SK-N-SH (cell line): ENCODE data around the gene ZNF765. TPM values are rescaled to one million over a fixed set of nuclear protein-coding genes. Genes with fewer than 3 reads are reported as not detected.
"Not testable (repeated sequence)": the region's sequence is repeated elsewhere in the genome, so short reads cannot be mapped to it uniquely, and the experiment has no call there.

ENCODE experiments used
- CTCF ChIA-PET: fragments of 300-600, 350-600 bp; formaldehyde crosslinking; extraction: SDS; loops from one replicate; lab custom pipeline; 2021; lab: Yijun Ruan, JAX
- POLR2A ChIA-PET: fragments of 350-600 bp; sonication (Branson Sonifier 250); formaldehyde crosslinking; extraction: SDS; loops from one replicate; lab custom pipeline; 2020; ENCODE audit warnings: antibody characterized with exemption, inconsistent platforms; lab: Yijun Ruan, JAX
- DNase-seq: peaks from one replicate; pipeline ENCODE4 v3.0.0; 2012
- H2AFZ ChIP-seq: fragments of 200-600 bp; sonication (generic); 2 replicates; pipeline ENCODE4 v1.8.1; 2016; ENCODE audit warnings: antibody characterized with exemption, mild to moderate bottlenecking, low read depth
- H3F3A ChIP-seq: fragments of 200-600 bp; sonication (generic); replicated peaks from 2 replicates; pipeline ENCODE3; 2016; ENCODE audit warnings: antibody characterized with exemption, mild to moderate bottlenecking; ENCODE audit not compliant: insufficient read depth
- H3K27ac ChIP-seq, 2 experiments: fragments of 200-500 bp in 1 of 2; fragments of 200-600 bp in 1 of 2; sonication (Bioruptor generic) in 1 of 2; sonication (generic), shearing (Covaris generic) in 1 of 2; 2 replicates each; pipeline versions ENCODE4 v1.5.1 to v1.6.1; 2014 to 2016; ENCODE audit warnings: low read depth in 2 of 2, inconsistent platforms in 1 of 2, low read length in 1 of 2, mild to moderate bottlenecking in 1 of 2, mixed read lengths in 1 of 2
- H3K27me3 ChIP-seq: fragments of 200-600 bp; sonication (generic), shearing (Covaris generic); 2 replicates; pipeline ENCODE4 v1.6.1; 2016; ENCODE audit warnings: mixed run types; ENCODE audit not compliant: insufficient read depth
- H3K36me3 ChIP-seq, 2 experiments: fragments of 200-500 bp in 1 of 2; fragments of 200-600 bp in 1 of 2; sonication (Bioruptor generic) in 1 of 2; sonication (generic) in 1 of 2; replicated peaks in 1 of 2; 2 replicates each; pipeline versions ENCODE3 to v1.5.1; 2014 to 2016; ENCODE audit warnings: low read length in 1 of 2, mild to moderate bottlenecking in 1 of 2; ENCODE audit not compliant: insufficient read depth in 2 of 2, control insufficient read depth in 1 of 2
- H3K4me1 ChIP-seq, 2 experiments: fragments of 200-500 bp in 1 of 2; fragments of 200-600 bp in 1 of 2; sonication (Bioruptor generic) in 1 of 2; sonication (generic), shearing (Covaris generic) in 1 of 2; 2 replicates each; pipeline versions ENCODE4 v1.5.1 to v1.6.1; 2014 to 2016; ENCODE audit warnings: low read depth in 1 of 2, low read length in 1 of 2, mixed run types in 1 of 2; ENCODE audit not compliant: insufficient read depth in 2 of 2, control insufficient read depth in 1 of 2
- H3K4me2 ChIP-seq: fragments of 200-600 bp; sonication (generic), shearing (Covaris generic); 2 replicates; pipeline ENCODE4 v1.6.1; 2017; ENCODE audit warnings: mixed run types
- H3K4me3 ChIP-seq, 2 experiments: fragments of 200-500 bp in 1 of 2; fragments of 200-600 bp in 1 of 2; sonication (Bioruptor generic) in 1 of 2; sonication (generic), shearing (Covaris generic) in 1 of 2; 2 replicates each; pipeline versions ENCODE4 v1.5.1 to v1.8.1; 2014 to 2016; ENCODE audit warnings: low read depth in 2 of 2, inconsistent platforms in 1 of 2, low read length in 1 of 2, mild to moderate bottlenecking in 1 of 2, mixed read lengths in 1 of 2, moderate library complexity in 1 of 2
- H3K79me2 ChIP-seq: fragments of 200-600 bp; sonication (generic); 2 replicates; pipeline ENCODE4 v1.8.1; 2017; ENCODE audit warnings: mild to moderate bottlenecking; ENCODE audit not compliant: insufficient read depth
- H3K9ac ChIP-seq: fragments of 200-600 bp; sonication (generic); 2 replicates; pipeline ENCODE4 v1.6.1; 2017; ENCODE audit warnings: mixed run types
- H3K9me2 ChIP-seq: fragments of 200-600 bp; sonication (generic); 2 replicates; pipeline ENCODE4 v1.6.1; 2017; ENCODE audit warnings: mixed run types
- H3K9me3 ChIP-seq: fragments of 200-600 bp; sonication (generic); 2 replicates; pipeline ENCODE4 v1.6.1; 2017; ENCODE audit warnings: mixed run types, mild to moderate bottlenecking, moderate library complexity
- H4K20me1 ChIP-seq: fragments of 200-600 bp; sonication (generic); 2 replicates; pipeline ENCODE4 v1.6.1; 2017; ENCODE audit warnings: mild to moderate bottlenecking, mixed run types; ENCODE audit not compliant: insufficient read depth
- EP300 ChIP-seq, 2 experiments: IDR thresholded peaks; 2 replicates each; pipeline versions ENCODE4 v1.4.0 to v1.6.1; 2012; ENCODE audit warnings: borderline replicate concordance in 1 of 2, low read depth in 1 of 2, low read length in 1 of 2
- FOXM1 ChIP-seq: IDR thresholded peaks from 2 replicates; pipeline ENCODE4 v1.4.0; 2012; ENCODE audit warnings: low read depth, mild to moderate bottlenecking
- GABPA ChIP-seq: IDR thresholded peaks from 2 replicates; pipeline ENCODE4 v1.4.0; 2012; ENCODE audit warnings: low read depth, mild to moderate bottlenecking
- NRF1 ChIP-seq: IDR thresholded peaks from 2 replicates; pipeline ENCODE4 v1.6.1; 2012; ENCODE audit warnings: low read depth, mild to moderate bottlenecking, low read length
- RCOR1 ChIP-seq: fragments of 150-350 bp; IDR thresholded peaks from 2 replicates; pipeline ENCODE4 v1.6.1; 2017; ENCODE audit warnings: antibody characterized with exemption, low read length
- TEAD4 ChIP-seq: IDR thresholded peaks from 2 replicates; pipeline ENCODE4 v1.4.0; 2012; ENCODE audit warnings: mild to moderate bottlenecking, borderline replicate concordance; ENCODE audit not compliant: insufficient read depth
- USF1 ChIP-seq: IDR thresholded peaks from 2 replicates; pipeline ENCODE4 v1.4.0; 2012; ENCODE audit warnings: low read depth, borderline replicate concordance
- USF2 ChIP-seq: fragments of 150-350 bp; IDR thresholded peaks from 2 replicates; pipeline ENCODE4 v1.6.1; 2017; ENCODE audit warnings: antibody characterized with exemption, low read length, low read depth, borderline replicate concordance
- WGBS: methylation state at CpG from one replicate; pipeline ENCODE4 v1.1.6; 2017; ENCODE audit warnings: low lambda C conversion rate; 5-methylcytosine and 5-hydroxymethylcytosine counted together
- polyA plus RNA-seq, 3 experiments: library from polyadenylated mRNA; depleted of rRNA; stranded (reverse); fragments of >200 nt; gene quantifications; 2 replicates each; pipeline ENCODE4 v1.2.3, GENCODE V29; 2012
- TF ChIP-seq, protein P1 (sequence below): IDR thresholded peaks from 2 replicates; pipeline ENCODE4 v1.6.1; 2012; ENCODE audit warnings: mild to moderate bottlenecking, low read depth, low read length, moderate library complexity

The ZNF765 gene
- polyA plus RNA-seq, 1 of the 3 experiments (the other 2 are of a cell fraction): 2.3 TPM

GRCh38 chr19:53447196-53447595, 52.2 kb downstream of the ZNF765 start:
- POLR2A ChIA-PET, H3K79me2 ChIP-seq, H3K27ac ChIP-seq, H3F3A ChIP-seq, H3K9ac ChIP-seq, H3K4me3 ChIP-seq, H2AFZ ChIP-seq, H3K4me1 ChIP-seq, H3K9me2 ChIP-seq, DNase-seq, H3K4me2 ChIP-seq, H3K9me3 ChIP-seq, CTCF ChIA-PET, H3K27me3 ChIP-seq, H4K20me1 ChIP-seq: not testable (repeated sequence)
- WGBS: 86% methylated on average over 5 of the region's 5 CpGs
- H3K36me3 ChIP-seq: peaks cover 0 to 67% of the 10 kb centered on the region in 2 experiments

GRCh38 chr19:53455828-53456227, 60.9 kb downstream of the ZNF765 start:
- TF ChIP-seq GABPA (no peak), RCOR1 (no peak), TEAD4 (no peak)
- H3K9me2 ChIP-seq: no peaks in the 10 kb centered on the region
- H3K27me3 ChIP-seq: no peaks in the 10 kb centered on the region
- H3K9me3 ChIP-seq: peaks cover 23% of the 10 kb centered on the region; the same call in 1 of the 2 replicates
- H3K4me2 ChIP-seq: no peak overlapping the region
- no peak overlapping the region for H3K9ac ChIP-seq
- whole genome bisulfite sequencing: 92% methylated on average over 9 of the region's 9 CpGs
- no peaks in the 10 kb centered on the region for H4K20me1 ChIP-seq
- H3F3A ChIP-seq: no peaks in the 10 kb centered on the region
- no peak overlapping the region for H3K4me3 ChIP-seq
- H2AFZ ChIP-seq: no peak overlapping the region
- no peak for DNase-seq
- H3K4me1 ChIP-seq: no peaks in the 10 kb centered on the region
- H3K36me3 ChIP-seq: peaks cover 7 to 58% of the 10 kb centered on the region in 2 experiments
- H3K27ac ChIP-seq: no peak overlapping the region
- no peaks in the 10 kb centered on the region for H3K79me2 ChIP-seq
- ChIA-PET CTCF (no interaction called here), POLR2A (no interaction called here)

- peaks cover under 1 to 17% of the 10 kb centered on the region in 2 experiments for H3K36me3 ChIP-seq
- H3K27ac ChIP-seq, H3K4me1 ChIP-seq, H3K4me3 ChIP-seq, POLR2A ChIA-PET, H3K9ac ChIP-seq, H3K4me2 ChIP-seq, H2AFZ ChIP-seq, H3K9me2 ChIP-seq, H3F3A ChIP-seq, H4K20me1 ChIP-seq, H3K27me3 ChIP-seq, H3K9me3 ChIP-seq, DNase-seq, H3K79me2 ChIP-seq: not testable (repeated sequence)
- CTCF ChIA-PET: interaction anchor here (2.2 kb wide), 1 partner anchor 35 kb away, joined by 7 read pairs; no protein-coding TSS in a partner anchor
- WGBS: 55% methylated on average over 11 of the region's 11 CpGs
Measured at GRCh38 chr19:53460131-53460721, 65.3 kb downstream of the ZNF765 start.

DNA sequence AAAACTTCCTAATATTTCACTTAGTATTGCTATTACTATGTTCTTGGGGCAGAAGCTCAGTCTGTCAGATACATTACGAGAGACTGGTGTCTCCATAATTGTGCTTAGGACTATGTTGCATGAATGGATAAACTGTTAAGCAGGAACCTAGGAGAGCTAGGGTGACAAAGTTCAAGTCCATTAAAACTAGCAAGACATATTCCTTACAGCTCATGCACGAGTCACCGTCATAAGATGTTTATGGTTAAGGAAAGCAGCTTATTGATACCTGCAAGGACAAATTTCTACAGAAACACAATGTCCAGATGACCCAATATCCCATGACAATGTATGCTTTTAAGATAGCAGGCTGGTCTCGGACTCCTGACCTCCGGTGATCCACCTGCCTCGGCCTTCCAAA, 66.9 kb downstream of the ZNF765 start:
- no peaks in the 10 kb centered on the region for H3F3A ChIP-seq
- H3K79me2 ChIP-seq: no peaks in the 10 kb centered on the region
- H3K36me3 ChIP-seq: peaks cover 0 to 16% of the 10 kb centered on the region in 2 experiments
- no peaks in the 10 kb centered on the region for H4K20me1 ChIP-seq
- no peak overlapping the region for H3K9ac ChIP-seq
- H3K4me1 ChIP-seq: no peaks in the 10 kb centered on the region
- DNase-seq: no peak
- ChIA-PET CTCF (interaction anchor here (1.0 to 2.2 kb wide), 2 partner anchors 37 to 267 kb away, joined by 3 to 7 read pairs; no protein-coding TSS in a partner anchor), POLR2A (interaction anchor here (0.6 kb wide), 1 partner anchor 474 kb away, joined by 3 read pairs; no protein-coding TSS in a partner anchor)
- no peak overlapping the region for H3K4me2 ChIP-seq
- H2AFZ ChIP-seq: no peak overlapping the region
- no peak overlapping the region for H3K4me3 ChIP-seq
- 78% methylated on average over 6 of the region's 6 CpGs for WGBS
- no peaks in the 10 kb centered on the region for H3K27me3 ChIP-seq
- H3K9me3 ChIP-seq: peaks cover 10% of the 10 kb centered on the region; the same call in 1 of the 2 replicates
- no peaks in the 10 kb centered on the region for H3K9me2 ChIP-seq
- H3K27ac ChIP-seq: no peak overlapping the region
- TF ChIP-seq EP300 (IDR thresholded peaks at IDR 0.05; ENCODE audit: borderline replicate concordance in 1 of 2, low read depth in 1 of 2, low read length in 1 of 2) (no peak), GABPA (no peak), USF2 (no peak), USF1 (no peak), FOXM1 (no peak), NRF1 (no peak), TEAD4 (no peak)
- TF ChIP-seq, protein P1, sequence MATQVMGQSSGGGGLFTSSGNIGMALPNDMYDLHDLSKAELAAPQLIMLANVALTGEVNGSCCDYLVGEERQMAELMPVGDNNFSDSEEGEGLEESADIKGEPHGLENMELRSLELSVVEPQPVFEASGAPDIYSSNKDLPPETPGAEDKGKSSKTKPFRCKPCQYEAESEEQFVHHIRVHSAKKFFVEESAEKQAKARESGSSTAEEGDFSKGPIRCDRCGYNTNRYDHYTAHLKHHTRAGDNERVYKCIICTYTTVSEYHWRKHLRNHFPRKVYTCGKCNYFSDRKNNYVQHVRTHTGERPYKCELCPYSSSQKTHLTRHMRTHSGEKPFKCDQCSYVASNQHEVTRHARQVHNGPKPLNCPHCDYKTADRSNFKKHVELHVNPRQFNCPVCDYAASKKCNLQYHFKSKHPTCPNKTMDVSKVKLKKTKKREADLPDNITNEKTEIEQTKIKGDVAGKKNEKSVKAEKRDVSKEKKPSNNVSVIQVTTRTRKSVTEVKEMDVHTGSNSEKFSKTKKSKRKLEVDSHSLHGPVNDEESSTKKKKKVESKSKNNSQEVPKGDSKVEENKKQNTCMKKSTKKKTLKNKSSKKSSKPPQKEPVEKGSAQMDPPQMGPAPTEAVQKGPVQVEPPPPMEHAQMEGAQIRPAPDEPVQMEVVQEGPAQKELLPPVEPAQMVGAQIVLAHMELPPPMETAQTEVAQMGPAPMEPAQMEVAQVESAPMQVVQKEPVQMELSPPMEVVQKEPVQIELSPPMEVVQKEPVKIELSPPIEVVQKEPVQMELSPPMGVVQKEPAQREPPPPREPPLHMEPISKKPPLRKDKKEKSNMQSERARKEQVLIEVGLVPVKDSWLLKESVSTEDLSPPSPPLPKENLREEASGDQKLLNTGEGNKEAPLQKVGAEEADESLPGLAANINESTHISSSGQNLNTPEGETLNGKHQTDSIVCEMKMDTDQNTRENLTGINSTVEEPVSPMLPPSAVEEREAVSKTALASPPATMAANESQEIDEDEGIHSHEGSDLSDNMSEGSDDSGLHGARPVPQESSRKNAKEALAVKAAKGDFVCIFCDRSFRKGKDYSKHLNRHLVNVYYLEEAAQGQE: no peak
